ENCODE measurements around the gene ZNF622. TPM values are rescaled to one million over a fixed set of nuclear protein-coding genes. Genes with fewer than 3 reads are reported as not detected.

Gene ZNF622
- total and polyA plus RNA-seq, 10 of the 15 experiments (the other 5 are each of a cell fraction or from before 2014, with no cell fraction given): 9.0 to 60.3 (median 31.0) TPM

DNA sequence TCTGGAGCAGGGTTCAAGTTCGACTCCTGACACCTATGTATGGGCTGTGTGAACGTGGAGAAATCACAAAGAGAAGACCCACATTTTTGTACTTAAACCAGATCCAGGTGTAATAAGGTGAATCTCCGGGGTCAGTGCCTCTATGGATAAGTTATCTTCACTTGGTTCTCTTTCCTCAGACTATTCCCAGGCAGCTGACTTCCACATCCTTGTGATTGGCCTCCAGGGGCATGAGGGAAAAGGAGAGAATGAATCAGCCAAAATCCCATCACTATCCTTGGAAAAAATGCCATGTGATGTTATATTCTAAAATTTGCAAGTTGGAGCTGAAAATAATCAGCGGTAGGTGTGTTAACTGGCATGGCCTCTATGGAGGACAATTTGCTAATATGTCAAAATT lies 37.2 kb downstream of the ZNF622 start:
- no peak for TF ChIP-seq USF2 (IDR thresholded peaks at IDR 0.05; ENCODE audit: borderline replicate concordance, low read depth, low read length)
- no peak for TF ChIP-seq PAX5 (IDR thresholded peaks at IDR 0.05; ENCODE audit: borderline replicate concordance, low read depth, low read length)
- no peak for TF ChIP-seq YY1 (IDR thresholded peaks at IDR 0.05; ENCODE audit: low read depth, low read length)
- ChIA-PET RAD21 (ENCODE audit: unreplicated experiment) (no interaction called here), SMC1A (ENCODE audit: uncharacterized antibody, unreplicated experiment) (interaction anchor here (0.6 kb wide), 1 partner anchor 1841 kb away, joined by 3 read pairs; no protein-coding TSS in a partner anchor), POLR2A (no interaction called here), CTCF (no interaction called here)
- H3K79me2 ChIP-seq (ENCODE audit: control insufficient read depth, insufficient read depth, low read length): no peaks in the 10 kb centered on the region
- no peaks in the 10 kb centered on the region for H3K27me3 ChIP-seq (replicated peaks in 1 of 2; ENCODE audit: control insufficient read depth in 2 of 2, insufficient read depth in 2 of 2, low read length in 1 of 2)
- WGBS (ENCODE audit: insufficient coverage, insufficient replicate concordance, low lambda C conversion rate, missing lambda C conversion rate): 18% methylated on average over 4 of the region's 4 CpGs
- FAIRE-seq: no peak
- no peak overlapping the region for H3K4me3 ChIP-seq
- no peak for DNase-seq (ENCODE audit: low read depth, low spot score)
- no peaks in the 10 kb centered on the region for H3K9me3 ChIP-seq (replicated peaks; ENCODE audit: control insufficient read depth, insufficient read depth, low read length)
- BruUV-seq (replicated peaks): no TSS peak
- in situ Hi-C loops (cut with MboI): no loop called here
- intact Hi-C loops (cut with micrococcal nuclease; ENCODE audit: unreplicated experiment): loop anchor here (10.0 kb wide), 1 partner anchor 454 kb away; no protein-coding TSS in a partner anchor
- no peak for ATAC-seq
- H3K4me2 ChIP-seq (ENCODE audit: control insufficient read depth, insufficient read depth): no peak overlapping the region
- H3K36me3 ChIP-seq (ENCODE audit: control insufficient read depth in 2 of 2, insufficient read depth in 2 of 2, low read length in 1 of 2): no peaks in the 10 kb centered on the region
- H3K4me1 ChIP-seq (ENCODE audit: control insufficient read depth, insufficient read depth, low read length): no peaks in the 10 kb centered on the region
- H3K9ac ChIP-seq (ENCODE audit: control insufficient read depth, insufficient read depth, low read length): no peak overlapping the region
- no peak overlapping the region for H3K27ac ChIP-seq (ENCODE audit: control insufficient read depth, insufficient read depth)
- no peaks in the 10 kb centered on the region for H4K20me1 ChIP-seq (ENCODE audit: control insufficient read depth, insufficient read depth)
- H2AFZ ChIP-seq (ENCODE audit: control insufficient read depth, low read depth, low read length): no peak overlapping the region

DNA sequence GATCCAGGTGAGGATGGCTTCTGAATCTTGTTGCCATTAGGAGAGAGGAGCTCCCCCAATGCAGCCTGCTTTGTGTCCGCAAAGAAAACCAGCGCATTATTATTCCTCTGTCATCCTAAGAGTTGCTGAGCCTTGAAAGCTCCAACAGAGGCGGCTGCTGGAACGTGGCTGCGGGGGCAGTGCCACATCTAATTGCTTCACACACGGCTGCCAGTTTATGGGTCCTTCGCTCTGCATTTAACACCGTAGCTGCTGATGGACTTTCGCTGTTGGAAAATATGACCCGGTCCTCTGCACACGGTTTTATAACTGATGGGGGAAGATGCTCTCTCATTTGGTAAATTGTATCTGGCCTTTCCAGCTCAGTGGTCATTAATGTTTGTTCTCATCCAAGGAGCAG lies 38.0 kb downstream of the ZNF622 start:
- SMC1A ChIA-PET (ENCODE audit: uncharacterized antibody, unreplicated experiment): interaction anchor here (0.6 kb wide), 1 partner anchor 1841 kb away, joined by 3 read pairs; no protein-coding TSS in a partner anchor
- intact Hi-C loops (cut with micrococcal nuclease; ENCODE audit: unreplicated experiment): loop anchor here (10.0 kb wide), 1 partner anchor 453 kb away; no protein-coding TSS in a partner anchor
- ATAC-seq (no peak), DNase-seq (ENCODE audit: low read depth, low spot score) (no peak), FAIRE-seq (no peak)
- no peaks in the 10 kb centered on the region for H3K27me3 ChIP-seq (replicated peaks in 1 of 2; ENCODE audit: control insufficient read depth in 2 of 2, insufficient read depth in 2 of 2, low read length in 1 of 2)
- POLR2A ChIA-PET: no interaction called here
- no peak overlapping the region for H3K4me3 ChIP-seq
- WGBS (ENCODE audit: insufficient coverage, insufficient replicate concordance, low lambda C conversion rate, missing lambda C conversion rate): 30% methylated on average over 11 of the region's 11 CpGs
- in situ Hi-C loops (cut with MboI): no loop called here
- H3K27ac ChIP-seq (ENCODE audit: control insufficient read depth, insufficient read depth): no peak overlapping the region
- H3K4me2 ChIP-seq (ENCODE audit: control insufficient read depth, insufficient read depth): no peak overlapping the region
- no peaks in the 10 kb centered on the region for H3K79me2 ChIP-seq (ENCODE audit: control insufficient read depth, insufficient read depth, low read length)
- H3K4me1 ChIP-seq (ENCODE audit: control insufficient read depth, insufficient read depth, low read length): no peaks in the 10 kb centered on the region
- H3K36me3 ChIP-seq (ENCODE audit: control insufficient read depth in 2 of 2, insufficient read depth in 2 of 2, low read length in 1 of 2): no peaks in the 10 kb centered on the region
- no peak overlapping the region for H2AFZ ChIP-seq (ENCODE audit: control insufficient read depth, low read depth, low read length)
- CTCF ChIA-PET: interaction anchor here (0.6 kb wide), 1 partner anchor 143 kb away, joined by 3 read pairs; no protein-coding TSS in a partner anchor
- no peak overlapping the region for H3K9ac ChIP-seq (ENCODE audit: control insufficient read depth, insufficient read depth, low read length)
- H4K20me1 ChIP-seq (ENCODE audit: control insufficient read depth, insufficient read depth): no peaks in the 10 kb centered on the region
- TF ChIP-seq ZNF274 (IDR thresholded peaks at IDR 0.05; ENCODE audit: insufficient read depth, insufficient read length) (no peak), SPI1 (IDR thresholded peaks at IDR 0.05; ENCODE audit: borderline replicate concordance, insufficient read depth, low read depth, low read length) (no peak), NBN (IDR thresholded peaks at IDR 0.05) (no peak), ASH2L (IDR thresholded peaks at IDR 0.05; ENCODE audit: borderline replicate concordance, low read depth) (no peak), NFIC (IDR thresholded peaks at IDR 0.05; ENCODE audit: low read depth, low read length) (no peak), ZBTB4 (CRISPR knock-in tag; IDR thresholded peaks at IDR 0.05) (no peak), BACH1 (IDR thresholded peaks at IDR 0.05; ENCODE audit: borderline replicate concordance) (no peak), LARP7 (IDR thresholded peaks at IDR 0.05) (no peak), RAD51 (IDR thresholded peaks at IDR 0.05) (no peak)
- BruUV-seq (replicated peaks): no TSS peak
- RAD21 ChIA-PET (ENCODE audit: unreplicated experiment): no interaction called here
- no peaks in the 10 kb centered on the region for H3K9me3 ChIP-seq (replicated peaks; ENCODE audit: control insufficient read depth, insufficient read depth, low read length)

Data from GM12878 (cell line).